GM18508 (cell line): ENCODE data around the gene CLEC19A.

Experiments
- ATAC-seq: cut with Tn5 transposase; IDR thresholded peaks from one replicate; pipeline ENCODE4 v1.9.1; 2021; ENCODE audit warnings: moderate number of reproducible peaks; ENCODE audit not compliant: insufficient read depth, unreplicated experiment

Gene CLEC19A

DNA sequence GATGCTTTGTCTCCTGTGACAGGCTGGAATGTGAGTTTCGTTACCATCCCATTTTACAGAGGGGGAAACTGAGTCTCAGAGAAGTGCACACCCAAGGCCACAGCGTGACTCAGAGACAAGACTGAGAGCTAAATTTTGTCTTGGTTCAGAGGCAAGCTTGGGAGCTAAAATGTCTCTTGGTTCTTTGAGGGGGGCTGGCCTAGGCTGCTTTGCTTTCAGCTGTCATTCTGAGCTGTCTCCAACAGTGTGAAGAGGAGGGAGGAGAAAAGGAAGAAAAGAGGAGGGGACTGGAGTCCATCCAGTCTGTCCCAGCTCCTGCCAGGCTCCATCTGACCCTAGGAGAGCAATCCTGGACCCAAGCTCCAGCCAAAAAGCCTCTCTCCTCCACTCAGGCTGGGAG lies at the start of gene CLEC19A:
CLEC19A (plus strand) TSS at position 301 of the 400 bp plus-strand sequence. CDS start 121 bp downstream, outside the sequence.
- no peak for ATAC-seq

DNA sequence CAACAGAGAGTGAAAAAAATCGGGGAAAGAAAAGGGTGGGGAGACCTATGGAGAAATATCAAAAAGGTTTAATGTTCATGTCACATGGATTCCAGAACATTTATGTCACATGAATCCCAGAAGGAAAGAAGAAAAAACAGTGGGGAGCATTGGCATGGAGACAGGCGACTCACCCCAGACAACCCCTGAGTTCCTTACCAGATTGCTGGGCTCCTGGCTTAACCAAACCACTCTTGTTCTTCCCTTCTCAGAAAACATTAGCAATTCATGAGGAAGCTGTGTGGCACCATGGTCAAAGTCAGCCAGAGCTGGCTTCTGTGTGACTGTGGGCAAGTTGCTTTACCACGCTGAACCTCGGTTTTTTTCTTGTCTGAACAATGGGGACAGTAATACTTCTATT lies 49.6 kb upstream of the CLEC19A start:
- ATAC-seq = no peak

GRCh38 chr16:19236561-19237209 lies 48.8 kb upstream of the CLEC19A start:
- ATAC-seq = no peak

- no peak for ATAC-seq
Measured at GRCh38 chr16:19238406-19238805, 47.1 kb upstream of the CLEC19A start.

- no peak for ATAC-seq
Measured at GRCh38 chr16:19239511-19240155, 45.9 kb upstream of the CLEC19A start.

DNA sequence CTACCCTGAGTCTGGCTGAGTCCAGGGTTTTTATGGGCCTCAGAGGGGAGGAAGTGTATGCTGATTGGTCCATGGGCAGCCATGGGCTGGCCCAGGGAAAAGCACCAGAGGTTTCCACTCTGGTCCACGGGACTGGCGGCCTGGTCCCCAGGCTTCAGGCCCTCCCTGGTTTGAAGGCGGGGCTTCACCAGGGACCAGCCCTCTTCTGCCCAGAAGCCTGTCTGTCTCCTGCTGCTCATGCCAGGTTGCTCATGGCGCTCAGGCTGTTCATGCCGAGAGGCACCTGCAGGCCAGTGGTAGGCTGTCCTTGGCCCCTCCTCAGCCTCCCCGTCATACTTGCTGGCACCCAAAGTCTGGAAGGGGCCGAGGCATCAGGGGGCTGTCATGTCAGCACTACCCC lies 45.0 kb upstream of the CLEC19A start:
- ATAC-seq = no peak

DNA sequence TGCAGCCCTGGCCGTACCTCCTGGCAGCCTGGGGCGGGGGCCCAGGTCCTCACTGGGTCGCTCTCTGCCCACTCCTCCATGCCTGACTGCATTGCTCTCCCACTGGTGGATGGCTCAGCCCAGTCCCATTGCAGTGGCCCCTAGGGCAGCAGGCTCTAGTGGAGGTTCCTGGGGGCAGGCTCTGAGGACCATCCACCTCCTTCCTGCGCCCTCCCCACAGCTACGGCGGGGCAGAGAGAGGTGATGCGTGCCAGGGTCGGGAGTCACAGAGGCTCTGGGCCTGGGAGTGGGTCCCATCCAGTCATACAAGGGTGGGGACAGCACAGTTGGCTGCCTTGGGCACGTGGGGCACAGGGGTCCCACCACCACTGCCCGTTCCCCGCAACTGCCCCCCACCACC lies 44.0 kb upstream of the CLEC19A start:
- ATAC-seq = no peak

GRCh38 chr16:19242186-19242585 lies 43.3 kb upstream of the CLEC19A start:
- ATAC-seq = no peak

DNA sequence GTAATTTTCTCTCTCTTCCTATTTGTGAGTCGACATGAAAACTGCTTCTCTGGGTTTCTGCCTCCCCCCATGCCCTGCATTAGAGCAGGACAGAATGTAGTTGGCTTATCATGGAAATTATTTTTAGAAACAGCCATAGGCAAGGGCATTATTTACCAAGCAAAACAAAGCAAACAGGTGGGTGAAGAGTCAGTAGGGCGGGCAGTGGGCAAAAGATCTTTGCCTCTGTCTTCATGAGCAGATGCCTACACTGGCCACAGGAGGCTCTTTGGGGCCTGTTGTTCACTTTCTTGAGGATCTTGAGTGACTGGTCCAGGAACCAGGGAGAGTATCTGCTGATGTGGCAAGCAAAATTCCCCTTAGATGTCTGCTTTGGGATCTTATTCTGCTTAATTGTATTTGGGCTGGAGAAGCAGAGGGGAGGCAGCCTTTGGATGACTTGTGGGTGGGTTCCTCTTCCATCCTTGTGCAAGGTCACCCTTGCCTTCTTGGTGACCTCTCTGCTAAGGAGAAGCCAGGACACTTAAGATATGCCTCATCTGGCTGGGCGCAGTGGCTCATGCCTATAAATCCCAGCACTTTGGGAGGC lies 42.5 kb upstream of the CLEC19A start:
- no peak for ATAC-seq

DNA sequence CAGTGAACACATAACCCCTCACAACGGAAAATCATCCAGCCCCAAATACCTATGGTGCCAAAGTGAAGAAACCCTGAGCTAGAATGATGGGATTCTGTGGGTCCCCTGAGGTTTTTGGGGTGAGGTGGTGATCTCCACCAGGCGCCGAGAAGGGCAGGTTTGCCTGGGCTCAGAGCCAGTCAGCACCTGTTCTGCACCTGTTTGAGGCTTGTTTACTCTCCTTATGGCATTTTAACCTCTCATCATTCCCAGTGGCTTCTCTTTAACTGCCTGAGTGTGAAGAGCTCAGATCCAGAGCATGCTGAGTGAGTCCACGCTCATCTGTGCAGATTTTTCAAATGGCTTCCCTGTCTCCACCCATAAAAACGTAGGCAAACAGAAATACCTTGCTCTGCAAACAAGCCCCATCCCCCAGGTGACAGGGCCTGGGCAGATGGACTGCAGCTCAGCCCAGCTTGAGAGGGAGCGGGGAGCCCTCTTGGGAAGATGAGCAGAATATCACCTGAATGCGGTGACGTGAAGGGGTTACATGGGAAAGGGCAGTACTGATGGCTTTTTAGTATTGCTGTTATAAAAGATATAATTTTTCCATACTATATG lies 40.1 kb upstream of the CLEC19A start:
- no peak for ATAC-seq

GRCh38 chr16:19252904-19253303 lies 32.6 kb upstream of the CLEC19A start:
- no peak for ATAC-seq

DNA sequence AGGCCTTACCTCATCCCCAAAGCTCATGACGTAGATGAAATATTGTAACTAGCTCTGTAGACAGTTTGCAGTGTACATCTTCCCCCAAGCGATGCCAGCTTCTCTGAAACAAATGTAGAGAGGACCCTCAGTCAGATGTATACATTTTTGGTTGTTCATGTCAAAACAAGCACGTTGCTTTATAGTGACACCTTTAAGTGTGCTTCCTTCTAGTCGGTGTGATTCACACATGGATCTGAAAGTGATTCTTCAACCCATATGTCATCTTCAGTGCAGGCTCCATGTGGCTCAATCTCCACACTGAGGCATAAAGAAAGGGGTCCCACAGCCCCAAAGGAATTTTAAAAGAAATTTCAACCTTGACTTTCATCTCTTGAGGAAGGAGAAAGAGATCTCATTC lies 30.9 kb upstream of the CLEC19A start:
- no peak for ATAC-seq

- no peak for ATAC-seq
Measured at GRCh38 chr16:19264123-19264673, 21.3 kb upstream of the CLEC19A start.

DNA sequence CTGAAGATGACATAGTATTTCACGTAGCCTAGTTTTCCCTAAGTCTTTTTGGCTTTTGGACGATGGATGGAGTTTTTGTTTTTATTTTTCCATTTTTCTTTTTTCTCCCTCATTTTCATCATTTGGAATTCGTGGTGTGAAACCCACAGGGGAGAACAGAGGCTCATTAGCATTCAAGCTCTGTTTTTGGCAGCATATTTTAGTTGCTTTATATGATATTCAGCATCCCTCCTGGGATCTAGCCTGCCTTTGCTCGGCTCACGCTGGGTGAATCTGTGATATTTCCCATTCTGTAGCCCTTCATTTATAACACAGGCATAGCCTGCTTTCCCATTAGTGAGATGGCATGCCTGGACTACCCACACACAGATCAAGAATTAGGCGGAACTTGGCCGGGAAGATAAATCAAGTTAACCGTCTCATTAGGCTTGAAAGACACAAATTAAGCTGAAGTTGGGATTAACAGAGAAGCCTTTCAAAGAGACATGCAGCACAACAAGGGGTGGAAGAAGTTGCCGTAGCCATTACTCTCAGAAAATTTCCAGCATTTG lies 20.1 kb upstream of the CLEC19A start:
- no peak for ATAC-seq

GRCh38 chr16:19266774-19267173 lies 18.8 kb upstream of the CLEC19A start:
- ATAC-seq = no peak

DNA sequence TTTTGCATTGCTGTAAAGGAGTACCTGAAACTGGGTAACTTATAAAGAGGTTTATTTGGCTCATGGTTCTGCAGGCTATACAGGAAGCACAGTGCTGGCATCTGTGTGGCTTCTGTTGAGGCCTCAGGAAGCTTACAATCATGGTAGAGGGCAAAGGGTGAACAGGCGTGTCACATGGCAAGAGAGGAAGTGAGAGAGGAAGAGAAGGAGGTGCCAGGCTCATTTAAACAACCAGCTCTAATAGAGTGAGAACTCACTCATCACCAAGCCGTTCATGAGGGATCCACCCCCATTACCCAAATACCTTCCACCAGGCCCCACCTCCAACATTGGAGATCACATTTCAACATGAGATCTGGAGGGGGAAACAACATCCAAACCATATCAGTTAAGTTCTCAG lies 16.4 kb upstream of the CLEC19A start:
- ATAC-seq = no peak

DNA sequence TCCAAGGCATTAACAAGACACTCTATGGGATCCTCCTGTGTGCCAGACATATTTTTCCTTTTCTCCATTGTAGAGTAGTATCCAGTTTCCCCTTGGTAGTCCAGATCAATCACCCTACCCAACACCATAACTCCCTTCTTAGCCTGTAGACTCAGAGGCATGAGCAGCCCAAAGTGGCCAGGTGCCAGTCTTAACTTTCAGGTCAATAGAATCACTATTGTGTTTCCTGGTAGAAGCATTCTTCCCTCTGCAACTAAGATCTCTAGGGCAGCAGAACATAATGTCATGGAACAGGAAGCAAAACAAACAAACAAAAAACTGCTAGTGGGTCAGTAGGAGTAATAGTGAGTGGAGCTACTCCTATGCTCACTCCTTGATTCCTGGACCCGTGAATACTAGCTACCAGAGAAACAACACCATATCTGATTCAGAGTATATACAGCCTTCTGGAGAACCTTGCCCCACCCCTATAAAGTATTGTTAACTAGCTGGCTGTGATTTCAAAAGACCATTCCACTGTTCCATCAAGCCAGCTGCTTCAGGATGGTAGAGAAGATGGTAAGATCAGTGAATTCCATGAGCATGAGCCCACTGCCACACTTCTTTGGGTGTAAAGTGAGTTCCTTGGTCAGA lies 11.2 kb upstream of the CLEC19A start:
- ATAC-seq = no peak

- ATAC-seq = no peak
Measured at GRCh38 chr16:19278403-19278802, 7.1 kb upstream of the CLEC19A start.

DNA sequence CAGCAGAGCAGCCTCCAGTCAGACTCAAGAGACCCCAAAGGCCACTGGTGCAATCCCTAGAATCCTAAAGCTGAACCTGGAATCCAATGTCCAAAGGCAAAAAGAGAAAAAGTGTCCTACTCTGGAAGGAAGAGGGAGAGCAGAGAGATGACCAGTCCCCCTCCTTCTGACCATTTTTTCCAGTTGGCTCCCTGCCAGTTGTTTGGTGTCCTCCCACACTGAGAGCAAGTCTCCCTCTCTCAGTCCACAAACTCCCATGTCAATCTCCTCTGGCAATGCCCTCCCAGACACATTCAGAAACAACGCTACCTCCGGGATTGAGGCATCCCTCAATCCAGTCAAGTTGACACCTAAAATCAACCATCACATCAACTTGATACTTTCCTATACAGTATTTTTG lies 4.3 kb upstream of the CLEC19A start:
- ATAC-seq = no peak

DNA sequence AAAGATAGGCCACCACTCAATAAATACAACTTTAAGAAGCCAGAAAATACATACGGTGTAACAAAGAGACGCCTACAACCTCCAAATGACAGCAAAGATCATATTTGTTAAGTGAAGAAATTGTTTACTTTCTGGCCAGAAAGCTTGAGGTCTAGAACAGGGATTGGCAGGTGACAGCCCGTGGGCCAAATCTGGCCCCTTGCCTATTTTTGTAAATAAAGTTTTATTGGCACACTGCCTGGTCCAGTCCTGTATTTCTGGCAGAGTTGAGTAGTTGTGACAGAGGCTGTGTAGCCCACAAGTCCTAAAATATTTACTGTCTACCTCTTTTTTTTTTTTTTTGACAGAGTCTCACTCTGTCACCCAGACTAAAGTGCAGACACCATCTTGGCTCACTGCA lies 3.4 kb upstream of the CLEC19A start:
- ATAC-seq = no peak
